ENCODE results near the gene MMP11. TPM values are rescaled to one million over a fixed set of nuclear protein-coding genes. Genes with fewer than 3 reads are reported as not detected.

MMP11 gene
- total and polyA plus RNA-seq, 3 experiments from 2014 or later: 0.90 to 1.9 (median 1.6) TPM

GRCh38 chr22:23801886-23802377 lies 29.3 kb downstream of the MMP11 start:
- ChIA-PET POLR2A (no interaction called here), CTCF (no interaction called here)
- no peak overlapping the region for H3K27ac ChIP-seq (ENCODE audit: low read depth, low read length)
- H3K9me3 Mint-ChIP-seq: no peaks in the 10 kb centered on the region
- peaks cover 0 to 76% (median 19%) of the 10 kb centered on the region in 3 donors for H3K36me3 Mint-ChIP-seq
- no peak overlapping the region for H3K4me3 ChIP-seq (ENCODE audit: low read length)
- peaks cover 51% of the 10 kb centered on the region for H3K36me3 ChIP-seq (ENCODE audit: insufficient read depth, low read length)
- DNase-seq: no peak
- H3K27me3 ChIP-seq (ENCODE audit: insufficient read depth, low read length, poor library complexity, severe bottlenecking): no peaks in the 10 kb centered on the region
- H3K4me3 Mint-ChIP-seq: no peak overlapping the region
- H3K27ac Mint-ChIP-seq: peak overlapping the region in 1 of 8 donors; percentile 50
- H3K27me3 Mint-ChIP-seq: no peaks in the 10 kb centered on the region
- H3K4me1 Mint-ChIP-seq: no peaks in the 10 kb centered on the region
- H3K9me3 ChIP-seq (ENCODE audit: low read length): no peaks in the 10 kb centered on the region
- no peaks in the 10 kb centered on the region for H3K4me1 ChIP-seq (ENCODE audit: insufficient read depth, low read length)

DNA sequence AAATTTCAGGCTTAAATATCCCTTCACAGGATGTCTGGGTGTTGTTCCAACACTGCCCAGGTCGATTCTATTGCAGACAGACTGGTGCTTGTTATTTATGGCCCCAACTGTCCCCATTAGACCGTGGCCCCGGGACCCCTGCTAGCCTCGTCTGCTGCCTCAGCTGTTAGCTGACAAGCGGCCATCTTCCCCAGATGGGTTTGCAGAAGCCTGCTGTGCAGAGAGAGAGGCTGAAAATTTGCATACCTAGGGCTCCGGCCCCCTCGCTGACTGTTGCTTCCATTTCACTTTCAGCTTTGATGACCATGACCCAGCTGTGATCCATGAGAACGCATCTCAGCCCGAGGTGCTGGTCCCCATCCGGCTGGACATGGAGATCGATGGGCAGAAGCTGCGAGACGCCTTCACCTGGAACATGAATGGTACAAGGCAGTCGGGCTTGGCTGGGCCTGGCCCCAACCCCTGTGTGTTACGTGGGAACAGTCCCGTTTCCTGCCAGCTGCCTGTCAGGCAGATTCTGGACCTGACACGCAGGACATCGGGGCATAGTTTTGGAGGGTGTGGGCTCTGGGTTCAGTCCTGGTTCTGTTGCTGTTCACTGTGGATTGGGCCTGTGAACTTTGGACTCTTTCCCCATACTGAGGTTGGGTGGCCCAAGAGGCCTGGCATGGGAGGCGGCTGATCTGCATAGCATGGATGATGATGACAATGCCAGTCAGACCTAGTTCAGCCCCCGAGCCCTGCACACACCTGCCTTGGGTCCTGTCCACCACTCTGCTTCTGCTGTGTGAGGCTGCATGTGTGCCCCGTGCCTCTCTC lies 30.6 kb downstream of the MMP11 start:
- no peak for DNase-seq
- Histone ChIP-seq H3K4me1 (ENCODE audit: insufficient read depth, low read length) (no peaks in the 10 kb centered on the region), H3K9me3 (ENCODE audit: low read length) (no peaks in the 10 kb centered on the region), H3K4me3 (ENCODE audit: low read length) (no peak overlapping the region), H3K27me3 (ENCODE audit: insufficient read depth, low read length, poor library complexity, severe bottlenecking) (no peaks in the 10 kb centered on the region), H3K27ac (ENCODE audit: low read depth, low read length) (no peak overlapping the region), H3K36me3 (ENCODE audit: insufficient read depth, low read length) (peaks cover 47% of the 10 kb centered on the region)
- no peaks in the 10 kb centered on the region for H3K4me1 Mint-ChIP-seq
- peaks cover 0 to 77% (median 18%) of the 10 kb centered on the region in 3 donors for H3K36me3 Mint-ChIP-seq
- H3K9me3 Mint-ChIP-seq: no peaks in the 10 kb centered on the region
- ChIA-PET CTCF (no interaction called here), POLR2A (no interaction called here)
- no peaks in the 10 kb centered on the region for H3K27me3 Mint-ChIP-seq
- peak overlapping the region in 1 of 7 donors; percentile 32 for H3K4me3 Mint-ChIP-seq
- peak overlapping the region in 1 of 8 donors; percentile 10 for H3K27ac Mint-ChIP-seq

GRCh38 chr22:23804781-23805291 lies 32.2 kb downstream of the MMP11 start:
- ChIA-PET POLR2A (no interaction called here), CTCF (no interaction called here)
- peaks cover 47% of the 10 kb centered on the region for H3K36me3 ChIP-seq (ENCODE audit: insufficient read depth, low read length)
- no peaks in the 10 kb centered on the region for H3K9me3 ChIP-seq (ENCODE audit: low read length)
- no peak overlapping the region for H3K4me3 ChIP-seq (ENCODE audit: low read length)
- peaks cover 0 to 74% (median 17%) of the 10 kb centered on the region in 3 donors for H3K36me3 Mint-ChIP-seq
- DNase-seq: no peak
- H3K4me1 Mint-ChIP-seq: no peaks in the 10 kb centered on the region
- no peak overlapping the region for H3K27ac Mint-ChIP-seq
- H3K9me3 Mint-ChIP-seq: no peaks in the 10 kb centered on the region
- H3K4me1 ChIP-seq (ENCODE audit: insufficient read depth, low read length): no peaks in the 10 kb centered on the region
- no peaks in the 10 kb centered on the region for H3K27me3 Mint-ChIP-seq
- no peak overlapping the region for H3K27ac ChIP-seq (ENCODE audit: low read depth, low read length)
- H3K27me3 ChIP-seq (ENCODE audit: insufficient read depth, low read length, poor library complexity, severe bottlenecking): no peaks in the 10 kb centered on the region
- no peak overlapping the region for H3K4me3 Mint-ChIP-seq

- Histone ChIP-seq H3K27me3 (ENCODE audit: insufficient read depth, low read length, poor library complexity, severe bottlenecking) (no peaks in the 10 kb centered on the region), H3K4me3 (ENCODE audit: low read length) (no peak overlapping the region), H3K27ac (ENCODE audit: low read depth, low read length) (no peak overlapping the region), H3K4me1 (ENCODE audit: insufficient read depth, low read length) (no peaks in the 10 kb centered on the region), H3K9me3 (ENCODE audit: low read length) (no peaks in the 10 kb centered on the region), H3K36me3 (ENCODE audit: insufficient read depth, low read length) (peaks cover 36% of the 10 kb centered on the region)
- Mint-ChIP-seq H3K9me3 (no peaks in the 10 kb centered on the region), H3K4me3 (no peak overlapping the region), H3K27ac (no peak overlapping the region), H3K27me3 (no peaks in the 10 kb centered on the region), H3K4me1 (no peaks in the 10 kb centered on the region), H3K36me3 (peaks cover 0 to 71% (median 16%) of the 10 kb centered on the region in 3 donors)
- ChIA-PET CTCF (interaction anchor here (0.7 kb wide), 1 partner anchor 9 kb away, joined by 3 read pairs; no protein-coding TSS in a partner anchor), POLR2A (no interaction called here)
- DNase-seq: no peak
These were observed 34.2 kb downstream of the MMP11 start for GRCh38 chr22:23806837-23807236.

DNA sequence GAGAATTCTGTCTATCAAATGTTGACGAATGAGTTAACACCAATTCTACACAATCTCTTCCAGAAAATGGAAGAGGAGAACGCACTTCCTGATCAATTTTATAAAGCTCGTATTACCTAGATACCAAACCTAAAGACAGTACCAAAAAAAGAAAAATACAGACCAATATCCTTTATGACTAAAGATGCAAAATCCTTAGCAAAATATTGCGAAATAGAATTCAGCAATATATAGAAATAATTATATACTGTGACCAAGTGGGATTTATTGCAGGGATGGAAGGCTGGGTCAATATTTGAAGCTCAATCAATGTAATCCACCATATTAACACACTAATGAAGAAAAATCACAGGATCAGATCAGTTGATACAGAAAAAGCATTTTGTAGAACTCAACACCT lies 39.7 kb downstream of the MMP11 start:
- Histone ChIP-seq H3K27ac (ENCODE audit: low read depth, low read length) (no peak overlapping the region), H3K4me3 (ENCODE audit: low read length) (no peak overlapping the region), H3K4me1 (ENCODE audit: insufficient read depth, low read length) (no peaks in the 10 kb centered on the region), H3K36me3 (ENCODE audit: insufficient read depth, low read length) (peaks cover 18% of the 10 kb centered on the region), H3K27me3 (ENCODE audit: insufficient read depth, low read length, poor library complexity, severe bottlenecking) (no peaks in the 10 kb centered on the region), H3K9me3 (ENCODE audit: low read length) (no peaks in the 10 kb centered on the region)
- H3K27me3 Mint-ChIP-seq: no peaks in the 10 kb centered on the region
- H3K4me3 Mint-ChIP-seq: no peak overlapping the region
- DNase-seq: no peak
- H3K4me1 Mint-ChIP-seq: no peaks in the 10 kb centered on the region
- POLR2A ChIA-PET: no interaction called here
- H3K36me3 Mint-ChIP-seq: peaks cover 4 to 62% (median 20%) of the 10 kb centered on the region in 3 donors
- H3K27ac Mint-ChIP-seq: peak overlapping the region in 1 of 8 donors; percentile 36
- no peaks in the 10 kb centered on the region for H3K9me3 Mint-ChIP-seq
- CTCF ChIA-PET: no interaction called here

- POLR2A ChIA-PET: no interaction called here
- H3K27me3 Mint-ChIP-seq: no peaks in the 10 kb centered on the region
These were observed 43.0 kb downstream of the MMP11 start for GRCh38 chr22:23815541-23816155.

DNA sequence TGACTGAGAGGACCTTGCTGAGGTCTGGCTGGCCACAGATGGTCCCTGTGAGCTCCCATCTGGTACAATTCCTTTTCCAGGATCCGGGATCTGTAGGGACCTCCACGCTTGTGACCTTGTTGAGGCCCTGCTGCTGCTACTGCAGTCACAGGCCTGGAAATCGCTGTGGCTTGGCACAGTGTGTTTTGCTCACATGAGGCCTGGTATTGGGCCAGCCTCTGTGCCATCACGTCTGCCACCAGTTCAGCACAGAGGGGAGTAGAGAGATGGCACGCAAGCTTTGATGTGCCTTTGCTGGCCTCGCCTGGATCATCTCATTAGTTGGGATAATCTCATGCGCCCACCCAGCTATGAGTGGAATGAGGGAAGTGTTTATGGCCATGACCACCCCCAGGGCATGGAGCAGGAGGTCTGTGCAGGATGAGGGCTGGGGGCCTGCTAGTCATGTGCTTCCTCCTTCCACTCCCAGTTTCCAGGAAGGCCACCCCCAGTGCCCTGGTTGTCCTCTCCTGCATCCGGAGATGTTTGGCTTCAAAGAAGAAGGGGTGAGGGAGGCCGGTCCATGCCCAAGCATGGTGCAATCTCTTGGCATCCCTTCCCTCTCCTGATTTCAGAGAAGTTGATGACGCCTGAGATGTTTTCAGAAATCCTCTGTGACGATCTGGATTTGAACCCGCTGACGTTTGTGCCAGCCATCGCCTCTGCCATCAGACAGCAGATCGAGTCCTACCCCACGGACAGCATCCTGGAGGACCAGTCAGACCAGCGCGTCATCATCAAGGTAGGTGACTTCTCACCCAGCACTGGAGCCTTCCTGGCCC lies 43.7 kb downstream of the MMP11 start:
- POLR2A ChIA-PET: no interaction called here

More at GRCh38 chr22:23815541-23816155, 43.0 kb downstream of the MMP11 start:
- Mint-ChIP-seq H3K9me3 (no peaks in the 10 kb centered on the region), H3K36me3 (peaks cover 4 to 82% (median 20%) of the 10 kb centered on the region in 3 donors), H3K27ac (peak overlapping the region in 1 of 8 donors; percentile 94), H3K4me1 (peaks cover 2 to 8% (median 4%) of the 10 kb centered on the region in 3 donors), H3K4me3 (no peak overlapping the region)
- no peak overlapping the region for H3K27ac ChIP-seq (ENCODE audit: low read depth, low read length)
- H3K36me3 ChIP-seq (ENCODE audit: insufficient read depth, low read length): peaks cover 22% of the 10 kb centered on the region
- H3K4me1 ChIP-seq (ENCODE audit: insufficient read depth, low read length): no peaks in the 10 kb centered on the region
- H3K9me3 ChIP-seq (ENCODE audit: low read length): no peaks in the 10 kb centered on the region
- DNase-seq: no peak
- CTCF ChIA-PET: no interaction called here
- H3K4me3 ChIP-seq (ENCODE audit: low read length): no peak overlapping the region
- H3K27me3 ChIP-seq (ENCODE audit: insufficient read depth, low read length, poor library complexity, severe bottlenecking): no peaks in the 10 kb centered on the region

More for the DNA sequence above, 43.7 kb downstream of the MMP11 start:
- DNase-seq: no peak
- Histone ChIP-seq H3K36me3 (ENCODE audit: insufficient read depth, low read length) (peaks cover 25% of the 10 kb centered on the region), H3K27me3 (ENCODE audit: insufficient read depth, low read length, poor library complexity, severe bottlenecking) (no peaks in the 10 kb centered on the region), H3K27ac (ENCODE audit: low read depth, low read length) (no peak overlapping the region), H3K9me3 (ENCODE audit: low read length) (no peaks in the 10 kb centered on the region), H3K4me1 (ENCODE audit: insufficient read depth, low read length) (no peaks in the 10 kb centered on the region), H3K4me3 (ENCODE audit: low read length) (no peak overlapping the region)
- H3K4me3 Mint-ChIP-seq: no peak overlapping the region
- peaks cover 2 to 13% (median 5%) of the 10 kb centered on the region in 3 donors for H3K4me1 Mint-ChIP-seq
- no peaks in the 10 kb centered on the region for H3K9me3 Mint-ChIP-seq
- H3K27ac Mint-ChIP-seq: no peak overlapping the region
- CTCF ChIA-PET: no interaction called here
- H3K36me3 Mint-ChIP-seq: peaks cover 4 to 82% (median 16%) of the 10 kb centered on the region in 3 donors
- H3K27me3 Mint-ChIP-seq: no peaks in the 10 kb centered on the region
